Measurements from ENCODE around the gene PTGES3.
A peak's percentile ranks its signal among the peaks of the same experiment; 100 is the strongest.

PTGES3 gene

DNA sequence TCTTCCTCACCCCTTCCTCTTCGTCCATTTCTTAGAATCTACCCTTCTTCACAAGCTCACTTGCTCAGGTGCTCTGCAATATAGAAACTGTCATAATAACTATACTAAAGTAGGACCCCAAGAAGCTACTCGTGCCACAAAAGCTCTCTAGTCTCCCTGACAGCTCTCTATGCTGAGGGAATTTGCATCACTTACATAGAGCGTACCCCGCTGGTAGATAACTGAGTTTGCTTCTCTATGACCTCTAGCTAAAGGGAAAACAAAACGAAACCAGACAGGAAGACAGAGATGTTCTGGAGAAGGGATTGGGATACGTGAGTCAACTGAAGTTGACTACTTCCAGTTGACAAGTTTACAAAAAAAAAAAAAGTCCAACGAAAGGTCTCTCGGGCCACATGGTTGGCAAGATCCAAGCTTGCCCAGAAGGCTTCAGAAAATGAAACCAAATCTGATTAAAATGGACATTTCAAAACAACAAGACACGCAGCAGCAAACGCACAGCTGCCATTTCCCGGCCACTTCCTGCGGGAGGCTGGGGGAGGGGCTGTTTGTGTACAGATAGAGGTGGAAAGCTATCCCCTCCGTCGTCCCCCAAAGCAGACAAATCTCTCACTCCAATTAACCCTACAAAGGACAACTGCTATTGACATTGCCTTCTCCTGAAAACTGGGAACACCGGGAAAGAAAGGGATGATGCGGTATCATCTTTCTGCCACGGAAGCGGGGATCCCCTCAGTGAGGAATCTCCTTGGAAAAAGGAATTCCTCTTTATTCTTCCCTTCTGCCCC lies 59.2 kb downstream of the PTGES3 start:
- H3K27ac ChIP-seq = peak overlapping the region; percentile 97
- TF ChIP-seq, protein P1, sequence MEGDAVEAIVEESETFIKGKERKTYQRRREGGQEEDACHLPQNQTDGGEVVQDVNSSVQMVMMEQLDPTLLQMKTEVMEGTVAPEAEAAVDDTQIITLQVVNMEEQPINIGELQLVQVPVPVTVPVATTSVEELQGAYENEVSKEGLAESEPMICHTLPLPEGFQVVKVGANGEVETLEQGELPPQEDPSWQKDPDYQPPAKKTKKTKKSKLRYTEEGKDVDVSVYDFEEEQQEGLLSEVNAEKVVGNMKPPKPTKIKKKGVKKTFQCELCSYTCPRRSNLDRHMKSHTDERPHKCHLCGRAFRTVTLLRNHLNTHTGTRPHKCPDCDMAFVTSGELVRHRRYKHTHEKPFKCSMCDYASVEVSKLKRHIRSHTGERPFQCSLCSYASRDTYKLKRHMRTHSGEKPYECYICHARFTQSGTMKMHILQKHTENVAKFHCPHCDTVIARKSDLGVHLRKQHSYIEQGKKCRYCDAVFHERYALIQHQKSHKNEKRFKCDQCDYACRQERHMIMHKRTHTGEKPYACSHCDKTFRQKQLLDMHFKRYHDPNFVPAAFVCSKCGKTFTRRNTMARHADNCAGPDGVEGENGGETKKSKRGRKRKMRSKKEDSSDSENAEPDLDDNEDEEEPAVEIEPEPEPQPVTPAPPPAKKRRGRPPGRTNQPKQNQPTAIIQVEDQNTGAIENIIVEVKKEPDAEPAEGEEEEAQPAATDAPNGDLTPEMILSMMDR (conservative IDR thresholded peaks at IDR 0.05) = no peak

- TF ChIP-seq, protein P1 (conservative IDR thresholded peaks at IDR 0.05) = no peak
- peak overlapping the region; percentile 97 for H3K27ac ChIP-seq
Measured at GRCh38 chr12:56626701-56627100, 61.4 kb downstream of the PTGES3 start.

DNA sequence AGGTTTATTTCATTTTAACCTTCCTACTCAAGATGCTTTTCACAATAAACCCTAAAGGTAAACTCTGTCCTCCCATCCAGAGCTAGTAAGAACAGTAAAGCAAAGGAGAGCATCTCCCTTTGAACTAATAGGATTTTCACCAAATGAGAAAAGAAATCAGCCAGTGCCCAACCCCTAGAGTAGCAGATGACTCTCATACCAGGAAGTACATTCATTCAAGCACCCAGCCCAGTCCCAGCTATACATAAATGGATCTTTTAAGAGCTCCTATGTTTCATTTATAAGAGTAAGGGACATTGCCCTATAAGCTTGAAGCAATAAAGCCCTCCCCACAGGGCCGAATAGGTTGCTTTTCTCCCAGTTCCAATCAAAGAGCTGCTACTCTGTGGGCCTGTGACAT lies 65.5 kb downstream of the PTGES3 start:
- TF ChIP-seq, protein P1 (conservative IDR thresholded peaks at IDR 0.05) = no peak
- H3K27ac ChIP-seq = no peak overlapping the region

- TF ChIP-seq, protein P1 (conservative IDR thresholded peaks at IDR 0.05) = no peak
- H3K27ac ChIP-seq = no peak overlapping the region
Measured at GRCh38 chr12:56616925-56617324, 71.2 kb downstream of the PTGES3 start.

DNA sequence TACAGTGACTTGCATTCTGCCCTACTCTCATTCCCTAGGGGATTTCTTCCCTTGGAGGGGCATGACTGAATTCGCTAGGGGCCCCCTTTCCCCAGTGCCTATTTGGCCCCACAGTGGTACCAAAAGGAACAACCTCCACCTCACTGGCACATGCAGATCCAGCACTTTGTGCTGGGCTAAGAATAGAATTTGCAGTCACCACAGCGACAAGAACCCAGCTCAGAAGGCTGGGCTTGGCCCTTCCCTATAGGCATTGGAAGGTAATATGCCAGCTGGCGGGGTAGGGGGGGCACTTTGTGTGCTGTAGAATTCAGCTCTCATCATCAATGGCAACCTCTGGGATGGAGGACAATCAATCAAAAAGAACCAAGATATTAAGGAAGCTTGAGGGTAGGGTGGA lies 71.8 kb downstream of the PTGES3 start:
- H3K27ac ChIP-seq = no peak overlapping the region
- TF ChIP-seq, protein P1 (conservative IDR thresholded peaks at IDR 0.05) = no peak

DNA sequence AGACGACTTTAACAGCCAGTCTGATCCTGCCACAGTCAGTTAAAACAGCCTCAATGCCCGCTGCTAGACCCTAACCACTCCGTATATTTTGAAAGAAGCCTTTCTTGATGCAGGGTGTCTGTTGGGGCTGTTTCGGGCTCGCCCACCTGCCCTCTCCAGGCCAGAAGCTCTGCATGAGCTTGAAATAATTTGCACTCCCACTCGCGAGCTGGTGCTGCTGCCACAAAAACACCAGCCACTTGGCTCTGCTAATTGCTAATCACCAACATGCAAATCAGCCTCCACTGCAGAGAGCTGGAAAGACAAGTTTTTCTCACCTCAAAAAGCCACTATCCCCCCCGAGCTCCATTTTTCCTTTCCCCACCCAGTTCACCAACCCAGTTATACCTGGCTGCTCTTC lies 73.5 kb downstream of the PTGES3 start:
- TF ChIP-seq, protein P1 (conservative IDR thresholded peaks at IDR 0.05) = no peak
- H3K27ac ChIP-seq = no peak overlapping the region

Data from VCaP (cell line).